ENCODE results near the gene ARVCF.

ARVCF gene

DNA sequence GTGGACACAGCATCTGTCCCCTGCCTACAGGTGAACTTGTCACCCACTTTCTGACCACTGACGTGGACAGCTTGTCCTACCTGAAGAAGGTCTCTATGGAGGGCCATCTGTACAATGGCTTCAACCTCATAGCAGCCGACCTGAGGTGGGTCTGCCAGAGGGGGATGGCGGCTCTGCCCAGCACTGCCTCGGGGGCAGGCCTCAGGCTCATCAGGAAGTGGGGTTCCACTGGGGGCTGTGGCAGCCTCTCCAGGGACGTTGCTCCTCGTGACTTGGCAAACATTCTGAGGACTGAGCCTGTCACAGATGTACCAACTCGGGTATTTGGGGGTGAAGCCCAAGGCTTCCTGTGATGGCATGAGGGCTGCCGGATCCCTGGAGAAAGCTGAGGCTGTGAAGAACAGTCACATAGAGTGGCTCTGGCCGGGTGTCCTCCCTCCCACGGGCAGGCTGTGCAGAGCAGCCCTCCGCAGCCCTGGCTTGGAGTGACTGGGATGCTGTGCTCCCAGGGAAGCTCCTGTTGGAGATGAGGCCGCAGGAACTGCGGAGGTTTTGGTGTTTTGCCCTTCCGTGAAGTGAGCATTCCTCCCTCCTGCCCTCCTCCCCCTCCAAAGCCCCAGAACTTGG is 36.9 kb upstream of the ARVCF start:
- no peak for DNase-seq

DNA sequence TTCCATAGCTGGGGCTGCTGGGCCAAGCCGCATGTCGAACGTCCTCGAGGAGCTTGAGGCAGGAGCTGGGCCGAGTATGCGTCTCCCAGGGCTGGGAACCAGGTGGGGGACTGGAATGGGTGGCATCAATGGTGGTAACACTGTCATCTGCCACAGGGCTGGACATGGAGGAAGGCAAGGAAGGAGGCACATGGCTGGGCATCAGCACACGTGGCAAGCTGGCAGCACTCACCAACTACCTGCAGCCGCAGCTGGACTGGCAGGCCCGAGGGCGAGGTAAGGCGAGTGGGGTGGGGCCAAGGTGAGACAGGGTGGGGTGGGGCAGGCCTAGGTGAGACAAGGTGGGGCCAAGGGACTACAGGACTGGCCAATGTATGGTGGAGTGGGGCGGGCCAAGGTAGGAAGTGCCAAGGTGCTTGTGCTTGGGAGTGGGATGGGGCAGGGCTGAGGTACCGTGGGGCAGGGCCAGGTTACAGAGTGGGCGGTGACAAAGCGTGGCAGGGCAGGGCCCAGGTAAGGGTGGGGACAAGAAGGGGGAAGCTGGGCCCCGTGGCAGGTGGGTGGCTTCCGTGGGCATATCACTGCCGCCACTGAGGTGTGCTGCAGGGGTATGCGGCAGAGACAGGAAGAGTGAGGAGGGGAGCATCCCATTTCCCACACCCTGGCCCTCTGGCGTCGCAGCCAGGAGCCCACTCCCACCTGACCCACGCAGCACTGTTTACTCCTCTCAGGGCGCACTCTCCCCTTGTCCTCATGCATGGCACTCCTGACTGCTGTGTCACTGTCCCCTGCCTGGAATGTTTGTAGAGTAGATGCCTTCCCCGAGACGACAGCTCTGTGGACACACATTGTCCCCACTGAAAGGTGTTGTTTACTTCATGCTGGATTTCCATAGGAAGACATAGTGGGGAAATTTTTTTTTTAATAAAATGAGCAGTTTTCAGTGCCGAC is 36.0 kb upstream of the ARVCF start:
- no peak for DNase-seq

DNA sequence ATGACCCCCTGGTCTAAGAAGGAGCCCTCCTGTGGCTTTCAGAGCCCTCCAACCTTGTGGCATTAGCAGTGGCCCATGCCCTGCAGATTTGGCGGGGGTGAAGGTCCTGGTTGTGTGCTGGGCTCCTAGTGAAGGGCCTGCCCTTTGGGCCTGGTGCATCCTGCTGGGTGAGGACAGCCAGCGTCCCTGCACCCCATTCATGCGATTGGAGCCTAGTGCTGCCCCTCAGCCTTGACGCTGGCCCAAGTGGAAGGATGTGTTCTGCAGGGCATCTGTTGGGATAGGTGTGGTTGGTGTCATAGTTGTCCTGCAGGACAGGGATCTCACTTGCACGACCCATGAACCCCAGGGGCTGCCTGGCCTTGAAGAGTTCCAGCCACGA is 35.3 kb upstream of the ARVCF start:
- DNase-seq = no peak

DNA sequence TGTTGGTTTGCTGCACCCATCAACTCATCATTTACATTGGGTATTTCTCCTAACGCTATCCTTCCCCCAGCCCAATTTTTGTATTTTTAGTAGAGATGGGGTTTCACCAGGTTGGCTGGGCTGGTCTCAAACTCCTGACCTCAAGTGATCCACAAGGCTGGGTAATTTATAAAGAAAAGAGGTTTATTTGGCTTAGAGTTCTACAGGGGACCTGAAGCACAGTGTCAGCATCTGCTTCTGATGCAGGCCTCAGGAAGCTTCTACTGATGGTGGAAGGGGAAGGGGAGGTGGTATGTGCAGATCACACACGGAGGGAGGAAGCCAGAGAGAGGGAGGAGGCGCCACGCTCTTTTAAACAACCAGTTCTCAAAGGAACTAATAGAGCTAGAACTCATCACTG is 30.1 kb upstream of the ARVCF start:
- no peak for DNase-seq

DNA sequence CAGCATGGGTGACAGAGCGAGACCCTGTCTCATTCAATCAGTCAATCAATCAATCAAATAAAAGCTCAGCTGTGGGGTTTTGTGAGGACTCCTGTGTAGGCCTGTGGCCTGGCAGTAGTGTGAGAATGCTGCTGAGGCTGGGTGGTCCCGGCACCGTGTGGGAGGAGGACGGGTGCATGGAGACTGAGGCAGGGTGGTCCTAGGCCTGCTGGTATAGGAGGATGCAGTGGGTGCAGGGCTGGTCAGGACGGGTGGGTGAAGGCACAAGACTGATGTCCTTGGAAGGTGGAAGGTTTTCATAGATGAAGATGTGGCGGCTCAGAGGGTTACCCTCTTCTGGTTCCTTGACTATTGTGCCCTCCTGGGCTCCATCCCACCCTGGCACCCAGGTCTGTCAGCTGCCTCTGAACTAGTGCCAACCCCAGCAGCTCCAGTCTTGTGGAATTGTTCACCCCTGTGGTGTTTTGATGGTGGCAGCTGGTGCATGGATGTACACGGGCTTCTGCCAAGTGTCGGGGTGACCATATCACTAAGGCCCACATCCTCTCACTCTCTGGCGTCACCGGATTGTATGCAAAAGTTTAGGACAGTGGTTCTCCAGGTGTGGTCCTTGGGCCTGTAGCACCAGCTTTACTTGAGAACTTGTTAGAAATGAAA is 28.0 kb upstream of the ARVCF start:
- no peak for DNase-seq

DNA sequence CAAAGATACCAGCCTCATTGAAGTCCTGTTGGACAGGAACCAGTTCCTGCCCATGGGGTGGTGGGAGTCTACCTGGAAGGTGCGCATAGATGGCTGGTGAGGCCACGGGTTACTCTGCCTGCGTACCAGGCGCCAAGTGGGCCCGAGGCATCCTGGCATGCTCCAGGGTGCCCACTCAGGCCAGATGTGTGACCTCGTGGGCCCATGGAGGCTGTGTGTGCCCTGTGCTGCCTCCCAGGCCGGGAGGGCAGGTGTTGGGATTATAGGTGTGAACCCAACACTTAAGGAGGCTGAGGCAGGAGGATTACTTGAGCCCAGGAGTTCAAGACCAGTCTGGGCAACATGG is 27.3 kb upstream of the ARVCF start:
- no peak for DNase-seq

DNA sequence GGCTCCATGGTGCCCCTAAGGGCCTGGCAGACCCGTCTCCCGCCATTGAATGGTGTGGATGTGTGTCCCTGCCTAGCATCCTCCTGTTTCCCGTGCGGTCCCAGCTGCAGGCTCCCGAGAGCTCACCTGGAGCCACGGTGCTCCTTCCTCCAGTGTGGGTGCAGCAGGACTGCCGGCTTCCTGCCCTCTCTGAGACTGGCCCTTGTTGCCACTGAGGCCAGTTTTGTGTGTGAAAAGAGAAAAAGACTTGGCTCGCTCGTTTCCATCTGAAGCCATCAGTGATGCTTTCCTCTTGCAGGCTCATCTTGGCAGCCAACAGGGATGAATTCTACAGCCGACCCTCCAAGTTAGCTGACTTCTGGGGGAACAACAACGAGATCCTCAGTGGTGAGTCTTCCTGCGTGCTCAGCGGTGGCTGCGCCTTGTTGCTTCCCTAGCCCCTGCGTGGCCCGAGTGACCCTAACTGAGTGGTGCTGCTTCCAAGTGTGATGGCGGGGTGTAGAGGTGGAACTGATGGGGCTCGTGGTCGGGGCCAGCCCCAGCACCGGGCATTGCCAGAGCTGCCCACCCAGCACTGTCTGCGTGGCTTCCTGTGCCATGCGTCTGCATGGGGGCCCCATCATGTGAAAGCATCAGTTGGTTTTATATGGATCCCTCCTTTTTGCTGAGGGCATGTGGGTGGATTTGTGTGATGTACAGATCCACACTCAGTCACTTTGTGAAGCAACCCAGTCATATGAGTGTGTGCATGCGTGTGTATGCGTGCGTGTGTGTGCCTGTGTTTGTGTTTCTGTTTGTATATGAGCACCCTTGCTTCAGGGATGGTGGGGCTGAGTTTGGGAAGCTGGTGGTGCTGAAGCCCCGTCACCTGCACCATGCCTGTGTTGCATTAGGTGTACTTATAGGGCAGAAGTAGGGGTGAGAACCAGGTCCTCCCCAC is 26.7 kb upstream of the ARVCF start:
- DNase-seq = no peak

DNA sequence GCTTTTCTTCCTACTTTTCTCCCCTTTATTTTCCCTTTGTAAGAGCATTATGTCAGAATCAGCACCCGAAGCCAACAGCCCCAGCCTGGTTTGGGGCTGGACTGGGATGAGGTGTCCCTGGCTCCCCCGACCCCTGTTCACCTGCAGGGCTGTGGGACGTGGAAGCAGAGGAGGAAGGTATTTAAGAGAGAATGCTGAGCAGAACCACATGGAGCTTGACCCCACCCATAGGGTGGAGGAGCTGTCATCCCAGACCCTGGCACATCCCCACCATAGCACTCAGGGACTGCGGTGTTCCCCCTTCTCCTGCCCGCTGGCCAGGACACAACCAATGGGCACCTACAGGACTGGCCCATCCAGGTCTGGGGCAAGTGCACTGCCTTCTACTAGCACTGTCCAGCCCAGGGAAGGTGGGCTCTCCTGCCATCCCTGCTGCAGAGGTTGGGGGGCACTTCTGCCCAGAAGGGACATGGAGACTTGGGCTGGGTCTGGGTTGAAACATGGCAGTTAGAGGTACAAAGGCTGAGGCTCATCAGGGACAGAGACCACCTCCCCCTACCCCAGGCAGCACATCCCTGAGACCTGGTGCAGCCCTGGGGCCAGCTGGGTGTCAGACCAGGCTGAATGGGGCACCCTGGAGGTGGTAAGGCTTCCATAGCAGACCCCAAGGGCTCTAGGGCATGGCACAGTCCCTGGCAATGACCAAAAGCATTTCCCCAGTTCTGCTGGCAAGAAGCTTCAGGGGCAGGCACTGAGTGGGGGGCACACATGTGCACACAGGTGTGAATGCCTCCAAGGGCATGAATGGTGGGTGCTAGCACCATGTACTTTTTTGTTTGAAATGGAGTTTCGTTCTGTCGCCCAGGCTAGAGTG is 23.9 kb upstream of the ARVCF start:
- DNase-seq = no peak

DNA sequence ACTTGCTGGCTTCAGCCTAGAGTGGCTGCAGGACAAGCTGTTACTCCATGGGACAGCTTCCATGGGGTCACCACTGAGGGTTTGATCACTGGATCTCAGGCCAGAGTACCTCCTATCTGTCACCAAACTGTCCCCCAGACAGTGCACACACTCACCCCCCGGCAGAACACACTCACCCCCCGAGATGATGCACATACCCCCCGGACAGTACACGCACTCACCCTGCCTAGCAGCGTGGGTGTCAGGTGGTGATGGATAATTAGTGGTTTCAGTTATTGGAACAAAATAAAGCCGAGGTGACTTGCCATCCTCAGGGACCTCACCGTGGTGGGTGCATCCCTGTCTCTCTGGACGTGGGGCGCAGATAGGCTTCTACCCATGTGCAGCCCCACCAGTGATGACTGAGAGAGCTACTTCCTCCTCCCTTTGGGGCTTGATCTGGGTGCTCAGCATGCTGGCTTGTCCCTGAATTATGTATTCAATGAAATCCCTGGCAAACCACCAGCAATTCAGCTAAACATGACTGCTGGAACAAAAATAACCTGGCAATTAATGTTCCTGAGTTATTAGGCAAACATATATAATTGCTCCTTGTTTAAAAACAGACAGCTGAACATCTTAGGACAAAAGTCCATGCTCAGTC is 23.2 kb upstream of the ARVCF start:
- no peak for DNase-seq

DNA sequence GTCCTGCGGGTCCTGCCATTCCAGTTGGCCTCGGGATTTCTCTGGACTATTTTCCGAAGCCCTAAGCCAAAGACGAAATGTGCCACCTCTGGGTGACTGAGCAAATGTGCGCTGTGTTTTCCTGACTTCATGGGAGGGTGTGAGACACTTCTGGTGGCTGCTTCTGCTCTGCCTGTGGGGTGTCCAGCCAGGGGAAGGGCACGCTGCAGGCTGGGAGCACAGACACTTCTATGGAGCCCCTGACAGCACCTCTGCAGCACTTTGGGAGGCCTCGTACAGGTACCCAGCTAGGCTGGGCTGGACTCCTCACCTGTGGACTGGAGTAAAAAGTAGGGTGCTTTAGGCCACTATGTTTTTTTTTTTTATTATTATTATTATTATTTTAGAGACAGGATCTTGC is 22.0 kb upstream of the ARVCF start:
- DNase-seq = no peak

DNA sequence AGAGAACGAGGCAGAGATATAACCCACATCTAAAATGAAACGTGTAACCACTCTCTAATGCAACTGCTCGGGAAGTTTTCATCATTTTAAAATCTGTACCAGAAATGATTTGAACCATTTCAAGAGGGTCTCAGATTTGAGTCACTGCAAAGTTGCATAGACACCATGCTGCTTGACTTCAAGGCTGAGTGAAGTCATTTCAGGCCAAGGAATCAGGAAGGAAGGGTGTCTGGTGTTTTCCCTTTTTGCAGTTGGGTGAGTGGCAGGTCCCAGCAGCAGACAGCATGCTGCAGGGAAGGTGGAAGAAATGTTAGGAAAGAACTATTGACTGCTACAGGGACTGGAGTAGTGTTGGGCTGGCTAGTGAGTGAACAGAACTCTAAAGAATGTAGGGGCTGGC is 20.8 kb upstream of the ARVCF start:
- no peak for DNase-seq

DNA sequence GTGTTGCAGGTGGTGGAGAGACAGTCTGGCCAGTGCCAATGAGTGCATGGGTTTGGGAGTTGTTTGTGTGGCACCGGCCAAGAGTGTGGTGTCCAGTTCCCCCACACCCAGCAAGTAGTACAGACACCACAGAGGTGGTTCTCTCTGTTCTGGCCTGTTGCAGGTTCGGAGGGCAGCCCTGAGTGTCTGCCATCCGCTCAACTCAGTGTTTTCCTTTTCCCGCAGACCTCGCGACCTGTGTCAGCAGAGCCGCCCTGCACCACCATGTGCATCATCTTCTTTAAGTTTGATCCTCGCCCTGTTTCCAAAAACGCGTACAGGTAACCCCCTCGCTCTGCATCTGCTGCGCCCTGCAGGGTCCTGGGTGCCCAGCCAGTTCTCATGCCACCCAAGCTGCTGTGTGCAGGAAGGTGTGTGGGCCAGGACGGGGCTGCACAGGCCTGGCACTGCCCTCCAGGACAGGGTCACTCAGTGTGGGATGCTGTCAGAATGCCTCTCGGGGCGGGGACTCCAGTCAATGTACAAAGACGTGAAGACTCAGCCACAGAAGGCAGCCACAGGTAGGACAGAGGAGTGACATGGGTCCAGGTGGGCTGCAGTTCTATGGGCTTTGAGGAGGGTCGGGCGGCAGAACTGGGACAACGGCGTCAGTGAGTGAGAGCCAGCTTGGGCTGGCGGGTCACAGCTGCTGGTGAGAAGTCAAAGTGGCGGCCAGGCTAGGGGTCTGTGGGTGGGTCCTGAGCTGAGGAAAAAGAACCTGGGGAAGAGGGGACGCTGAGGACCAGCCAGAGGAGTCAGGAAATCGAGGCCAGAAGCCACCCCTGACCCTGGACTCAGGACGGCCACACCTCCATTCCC is 20.1 kb upstream of the ARVCF start:
- DNase-seq = no peak

DNA sequence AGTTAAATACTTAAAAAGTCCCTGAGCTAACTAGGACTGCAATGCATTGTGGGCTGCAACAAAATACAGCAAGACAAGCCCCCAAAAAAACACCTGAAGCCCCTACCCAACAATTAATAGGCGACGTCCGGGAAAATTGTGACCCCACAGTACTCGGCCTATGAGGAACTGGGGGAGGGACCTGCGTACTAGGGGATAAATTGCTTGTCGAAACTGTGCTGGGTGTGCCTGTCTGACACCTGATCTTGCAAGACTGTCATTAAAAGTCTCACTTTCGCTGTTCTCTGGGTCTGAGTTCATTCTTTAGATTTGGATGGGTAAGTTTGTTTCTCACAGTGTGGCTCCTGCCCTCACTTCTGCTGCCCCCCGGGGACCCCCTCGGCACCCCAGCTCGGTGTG is 19.5 kb upstream of the ARVCF start:
- DNase-seq = no peak

DNA sequence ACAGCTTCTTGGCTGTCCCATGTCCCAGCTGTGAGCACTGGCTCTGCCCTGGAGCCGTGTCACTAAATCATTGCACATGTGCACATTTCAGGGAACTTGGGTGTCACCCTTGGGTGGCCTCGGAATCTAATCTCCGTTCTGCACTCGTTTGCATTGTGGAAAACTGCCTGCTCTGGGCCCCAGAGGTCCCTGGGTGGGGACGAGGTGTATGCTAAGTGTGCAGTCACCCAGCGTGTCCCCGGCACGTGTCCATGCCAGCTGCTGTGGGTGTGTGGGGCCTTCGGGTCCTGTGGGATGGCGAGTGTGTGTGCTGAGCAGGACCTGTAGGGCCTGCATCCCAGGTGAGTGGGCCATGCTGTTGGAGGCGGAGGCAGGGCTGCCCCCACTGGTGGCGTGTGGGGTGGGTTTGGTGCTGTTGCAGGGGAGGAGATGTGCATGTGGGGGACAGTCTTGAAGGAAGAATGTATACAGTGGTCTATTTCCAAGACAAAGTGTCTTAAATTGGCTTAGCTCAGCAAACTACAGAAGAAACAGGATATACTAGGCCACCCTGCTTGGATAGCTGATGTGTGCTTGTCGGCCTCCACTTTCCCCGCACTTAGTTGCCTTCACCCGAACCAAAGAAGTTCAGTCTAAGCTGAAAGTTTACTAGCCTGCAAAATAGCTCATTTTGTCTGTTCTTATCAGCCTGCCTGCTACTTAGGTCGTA is 18.9 kb upstream of the ARVCF start:
- DNase-seq = no peak

DNA sequence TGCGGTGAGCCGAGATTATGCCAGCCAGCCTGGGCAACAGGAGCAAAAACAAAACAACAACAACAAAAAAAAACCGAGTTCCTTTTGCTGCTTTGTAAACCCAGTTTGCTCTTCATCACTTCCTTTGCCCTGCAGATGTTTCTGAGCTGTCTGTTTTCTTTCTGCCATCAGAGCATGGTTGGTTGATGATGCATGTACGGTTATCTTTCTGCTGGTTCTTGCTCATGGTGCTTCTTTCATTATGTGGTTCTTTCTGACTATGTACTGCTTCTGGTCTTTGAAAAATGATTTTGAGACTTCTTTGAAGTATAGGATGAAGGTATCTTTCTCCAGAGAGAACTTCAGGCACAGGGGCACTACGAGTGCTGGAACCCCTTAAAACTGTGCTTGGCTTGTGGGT is 17.5 kb upstream of the ARVCF start:
- no peak for DNase-seq

DNA sequence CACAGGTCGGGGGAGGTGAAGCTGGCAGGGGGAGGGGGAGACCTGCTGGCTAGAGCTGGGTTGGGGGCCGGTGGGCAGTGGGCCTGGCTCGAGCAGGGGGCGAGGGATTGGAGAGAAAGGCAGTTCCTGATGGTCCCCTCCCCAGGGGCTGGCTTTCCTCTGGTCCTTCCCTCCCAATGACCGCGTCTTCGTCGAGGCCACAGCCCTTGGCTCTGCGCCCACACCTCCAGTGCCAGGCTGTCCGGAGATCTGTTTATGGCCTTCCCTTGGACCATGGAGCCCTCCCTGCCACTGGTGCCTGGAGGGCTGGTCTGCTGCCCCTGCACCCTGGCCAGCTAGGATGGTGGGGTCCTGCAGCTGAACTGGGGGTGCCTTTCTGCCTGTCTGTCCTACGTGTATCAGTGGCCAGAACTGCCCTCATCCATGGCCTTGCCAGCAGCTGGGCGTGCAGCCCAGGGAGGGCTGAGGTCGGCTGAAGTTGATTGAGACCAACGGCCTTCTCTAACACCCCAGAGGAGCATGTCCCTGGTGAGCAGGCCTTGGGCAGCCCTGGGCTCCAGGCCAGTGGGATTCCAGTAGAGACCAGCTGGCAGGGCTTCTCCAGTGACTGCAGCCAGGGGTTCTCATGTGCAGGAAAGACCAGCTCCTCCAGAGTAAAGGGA is 16.6 kb upstream of the ARVCF start:
- DNase-seq = no peak

DNA sequence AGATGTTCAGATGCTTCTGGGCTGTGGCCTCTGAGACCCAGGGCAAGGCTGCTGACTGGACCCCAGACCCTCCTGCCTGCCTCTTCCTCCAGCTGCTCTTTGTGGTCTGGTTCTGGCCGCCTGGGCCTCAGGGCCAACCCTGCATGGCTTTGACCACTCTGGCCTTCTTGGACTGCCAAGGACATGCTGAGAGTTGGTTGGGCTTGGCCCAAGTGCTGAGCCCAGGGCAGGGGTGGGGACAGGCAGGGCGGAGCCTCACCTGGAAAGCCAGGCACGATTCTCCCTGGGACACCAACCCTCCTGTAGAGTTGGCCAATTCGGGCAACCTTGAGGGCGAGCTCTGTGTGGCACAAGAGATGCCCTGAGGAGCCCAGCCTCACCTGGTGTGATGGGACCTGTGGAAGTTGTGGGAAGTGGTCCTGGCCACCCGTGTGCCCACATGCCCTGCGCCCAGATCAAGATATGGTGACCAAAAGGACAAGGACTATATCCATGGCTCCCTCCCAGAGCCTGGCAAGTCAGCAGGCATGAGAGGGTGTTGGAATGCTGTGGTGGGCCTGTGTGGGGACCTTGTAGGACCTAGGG is 15.9 kb upstream of the ARVCF start:
- DNase-seq = no peak

DNA sequence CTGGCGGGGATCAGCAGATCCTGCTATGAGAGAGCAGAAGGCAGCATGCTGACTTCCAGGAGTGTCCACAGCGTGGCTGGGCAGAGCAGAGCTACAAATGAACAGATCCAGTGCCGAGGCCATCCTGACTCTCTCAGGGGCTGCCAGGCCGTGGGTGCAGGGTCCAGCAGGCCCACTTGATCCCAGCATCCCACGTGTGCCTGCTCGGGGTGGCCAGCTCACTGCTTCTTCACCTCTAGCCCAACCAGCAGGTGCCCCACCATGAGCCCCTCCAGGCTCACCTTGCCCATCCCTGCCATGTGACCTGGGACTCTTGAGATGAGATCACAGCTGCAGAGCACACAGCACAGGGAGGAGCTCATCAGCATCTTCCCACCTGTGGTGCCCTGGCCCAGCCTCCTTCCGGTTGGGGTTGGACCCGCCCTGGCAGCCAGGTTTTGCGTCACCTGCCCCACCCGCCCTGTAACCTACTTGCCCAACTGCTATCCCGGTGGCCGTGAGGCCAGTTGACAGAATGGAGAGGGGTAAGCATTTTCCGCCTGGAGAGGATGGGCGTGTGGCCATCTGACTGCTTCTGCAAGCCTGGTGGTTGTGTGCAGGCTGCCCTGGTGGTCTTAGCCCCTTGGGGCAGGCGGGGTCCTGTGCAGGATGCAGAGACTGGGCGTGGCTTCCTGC is 15.2 kb upstream of the ARVCF start:
- DNase-seq = peak; percentile 65

Measured in CD4-positive, alpha-beta T cell treated with Interleukin-12 subunit alpha and Interleukin-12 subunit beta, for 1 hour (primary cell).